ENCODE data around the gene ETAA1.

The ETAA1 gene

DNA sequence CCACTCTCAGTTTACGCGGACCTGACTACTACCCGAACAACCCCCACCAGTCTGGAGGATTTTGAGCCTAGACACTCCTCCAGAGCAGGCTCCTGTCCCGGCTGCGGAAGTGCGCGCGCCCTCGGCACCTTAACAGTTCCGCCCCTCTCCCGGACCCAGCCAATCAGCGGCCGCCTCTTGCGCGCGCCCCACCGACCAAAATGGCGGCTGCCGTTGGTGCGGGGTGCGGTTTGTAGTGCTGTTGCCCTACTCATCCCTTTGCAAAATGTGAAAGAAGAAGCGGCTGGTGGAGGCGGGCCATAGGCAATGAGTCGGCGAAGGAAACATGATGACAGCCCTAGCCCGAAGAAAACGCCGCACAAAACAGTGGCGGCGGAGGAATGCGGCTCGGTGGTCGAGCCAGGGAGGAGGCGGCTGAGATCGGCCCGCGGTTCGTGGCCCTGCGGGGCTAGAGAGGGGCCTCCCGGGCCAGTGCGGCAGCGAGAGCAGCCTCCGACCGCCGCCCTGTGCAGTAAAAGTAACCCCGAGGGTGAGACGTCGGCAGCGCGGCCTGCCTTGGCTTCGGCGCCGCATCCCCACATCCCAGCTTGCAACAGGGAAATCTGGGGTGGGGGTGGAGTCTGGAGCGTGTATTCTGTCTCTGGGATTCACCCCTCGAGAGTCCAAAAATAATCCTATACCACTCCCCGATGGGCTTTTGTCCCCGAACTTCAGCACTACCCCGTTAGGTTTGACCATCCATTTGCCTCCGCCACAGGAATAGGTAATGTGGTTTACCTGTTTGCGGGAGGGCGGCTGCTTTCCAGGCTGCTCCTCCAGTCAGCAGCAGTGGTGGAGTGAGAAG, at the start of gene ETAA1:
ETAA1 (plus strand) TSS at position 191 of the 844 bp plus-strand sequence; CDS start at position 307, 116 bp downstream.
- H2AFZ ChIP-seq (ENCODE audit: low read depth, low read length, severe bottlenecking) = peak within 1 kb of the TSS; percentile 94
- H3K27me3 ChIP-seq (ENCODE audit: low read length) = no peaks in the 10 kb centered on the region
- peak within 1 kb of the TSS; percentile 82 for H3K27ac ChIP-seq (ENCODE audit: low read depth, low read length)
- no peak for TF ChIP-seq EZH2phosphoT487 (conservative IDR thresholded peaks at IDR 0.05; ENCODE audit: low read length)
- TF ChIP-seq, protein P1, sequence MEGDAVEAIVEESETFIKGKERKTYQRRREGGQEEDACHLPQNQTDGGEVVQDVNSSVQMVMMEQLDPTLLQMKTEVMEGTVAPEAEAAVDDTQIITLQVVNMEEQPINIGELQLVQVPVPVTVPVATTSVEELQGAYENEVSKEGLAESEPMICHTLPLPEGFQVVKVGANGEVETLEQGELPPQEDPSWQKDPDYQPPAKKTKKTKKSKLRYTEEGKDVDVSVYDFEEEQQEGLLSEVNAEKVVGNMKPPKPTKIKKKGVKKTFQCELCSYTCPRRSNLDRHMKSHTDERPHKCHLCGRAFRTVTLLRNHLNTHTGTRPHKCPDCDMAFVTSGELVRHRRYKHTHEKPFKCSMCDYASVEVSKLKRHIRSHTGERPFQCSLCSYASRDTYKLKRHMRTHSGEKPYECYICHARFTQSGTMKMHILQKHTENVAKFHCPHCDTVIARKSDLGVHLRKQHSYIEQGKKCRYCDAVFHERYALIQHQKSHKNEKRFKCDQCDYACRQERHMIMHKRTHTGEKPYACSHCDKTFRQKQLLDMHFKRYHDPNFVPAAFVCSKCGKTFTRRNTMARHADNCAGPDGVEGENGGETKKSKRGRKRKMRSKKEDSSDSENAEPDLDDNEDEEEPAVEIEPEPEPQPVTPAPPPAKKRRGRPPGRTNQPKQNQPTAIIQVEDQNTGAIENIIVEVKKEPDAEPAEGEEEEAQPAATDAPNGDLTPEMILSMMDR (IDR thresholded peaks at IDR 0.05; ENCODE audit: insufficient read depth, low read length, poor library complexity, severe bottlenecking) = no peak
- H3F3A ChIP-seq (ENCODE audit: insufficient read depth) = 0 out of 2 replicates have a peak, but pooled peaks cover 3% of the 10 kb centered on the region
- H4K20me1 ChIP-seq (ENCODE audit: low read depth, low read length) = no peaks in the 10 kb centered on the region
- no peaks in the 10 kb centered on the region for H3K9me2 ChIP-seq (replicated peaks; ENCODE audit: insufficient read depth, low read length)
- H3K9ac ChIP-seq (ENCODE audit: low read length) = peak within 1 kb of the TSS; percentile 97
- H3K9me3 ChIP-seq (ENCODE audit: insufficient read depth, low read length) = no peaks in the 10 kb centered on the region
- H3K4me2 ChIP-seq (ENCODE audit: low read depth, low read length, poor library complexity, severe bottlenecking) = peak within 1 kb of the TSS; percentile 98
- H3K4me3 ChIP-seq (ENCODE audit: insufficient read depth, low read length, poor library complexity, severe bottlenecking) = peak within 1 kb of the TSS; percentile 88
- H3K36me3 ChIP-seq (ENCODE audit: low read length) = peaks cover 23% of the 10 kb centered on the region
- H3K79me2 ChIP-seq (ENCODE audit: insufficient read depth, low read length) = peaks cover 19% of the 10 kb centered on the region

DNA sequence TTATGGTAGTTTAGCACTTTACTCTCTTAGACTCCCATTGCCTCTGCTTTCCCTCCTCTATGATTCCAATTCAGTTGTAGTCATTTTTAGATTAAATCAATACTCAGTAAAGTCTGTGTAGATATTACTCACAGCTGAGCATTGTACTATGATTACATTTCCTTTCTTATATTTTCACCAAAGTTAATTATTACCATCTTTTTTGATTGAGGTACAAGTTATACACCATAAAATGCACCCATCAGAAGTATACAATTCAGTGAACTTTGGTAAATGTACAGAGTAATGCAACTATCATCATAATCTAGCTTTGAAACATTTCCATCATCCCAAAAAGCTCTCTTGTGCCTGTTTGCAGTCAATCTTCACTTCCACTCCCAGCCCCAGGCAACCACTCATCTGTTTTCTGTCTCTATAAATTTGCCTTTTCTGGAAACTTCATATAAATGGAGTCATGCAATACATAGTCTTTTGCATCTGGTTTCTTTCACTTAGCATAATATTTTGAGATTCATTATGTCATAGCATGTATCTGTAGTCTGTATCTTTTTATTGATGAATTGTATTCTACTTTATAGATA, 30.2 kb upstream of the ETAA1 start:
- H3K9me2 ChIP-seq (replicated peaks; ENCODE audit: insufficient read depth, low read length) = no peaks in the 10 kb centered on the region
- no peak overlapping the region for H3K27ac ChIP-seq (ENCODE audit: low read depth, low read length)
- H4K20me1 ChIP-seq (ENCODE audit: low read depth, low read length) = no peaks in the 10 kb centered on the region
- no peaks in the 10 kb centered on the region for H3K36me3 ChIP-seq (ENCODE audit: low read length)
- no peak overlapping the region for H2AFZ ChIP-seq (ENCODE audit: low read depth, low read length, severe bottlenecking)
- no peak overlapping the region for H3K9ac ChIP-seq (ENCODE audit: low read length)
- no peaks in the 10 kb centered on the region for H3K79me2 ChIP-seq (ENCODE audit: insufficient read depth, low read length)
- H3K9me3 ChIP-seq (ENCODE audit: insufficient read depth, low read length) = no peaks in the 10 kb centered on the region
- no peak overlapping the region for H3K4me3 ChIP-seq (ENCODE audit: insufficient read depth, low read length, poor library complexity, severe bottlenecking)
- H3K4me2 ChIP-seq (ENCODE audit: low read depth, low read length, poor library complexity, severe bottlenecking) = no peak overlapping the region
- no peaks in the 10 kb centered on the region for H3K27me3 ChIP-seq (ENCODE audit: low read length)
- H3F3A ChIP-seq (ENCODE audit: insufficient read depth) = no peaks in the 10 kb centered on the region
- TF ChIP-seq EZH2phosphoT487 (conservative IDR thresholded peaks at IDR 0.05; ENCODE audit: low read length) = no peak
- TF ChIP-seq, protein P1 (IDR thresholded peaks at IDR 0.05; ENCODE audit: insufficient read depth, low read length, poor library complexity, severe bottlenecking) = no peak

DNA sequence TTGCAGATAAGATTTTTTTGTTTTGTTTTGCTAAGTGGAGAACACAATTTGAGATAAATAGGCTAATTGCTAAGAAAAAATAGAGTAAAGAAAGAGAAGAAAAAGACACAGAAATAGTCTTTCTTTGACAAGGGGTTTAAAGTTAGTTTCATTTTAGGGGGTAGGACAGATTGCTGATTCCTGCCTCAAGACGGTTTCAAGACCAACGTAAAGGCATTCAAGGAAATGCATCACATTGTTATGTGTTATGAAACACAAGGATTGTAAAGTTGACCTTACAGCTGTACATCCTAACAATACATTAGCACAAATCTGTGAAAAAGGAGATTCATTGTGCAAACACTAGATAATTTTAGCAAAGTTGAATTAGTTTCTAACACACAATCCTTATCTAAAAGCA, 22.7 kb upstream of the ETAA1 start:
- Histone ChIP-seq H3K9me3 (ENCODE audit: insufficient read depth, low read length) (no peaks in the 10 kb centered on the region), H3K36me3 (ENCODE audit: low read length) (no peaks in the 10 kb centered on the region), H3F3A (ENCODE audit: insufficient read depth) (no peaks in the 10 kb centered on the region), H3K27me3 (ENCODE audit: low read length) (no peaks in the 10 kb centered on the region), H3K27ac (ENCODE audit: low read depth, low read length) (no peak overlapping the region), H3K79me2 (ENCODE audit: insufficient read depth, low read length) (no peaks in the 10 kb centered on the region), H3K9me2 (replicated peaks; ENCODE audit: insufficient read depth, low read length) (no peaks in the 10 kb centered on the region), H3K4me3 (ENCODE audit: insufficient read depth, low read length, poor library complexity, severe bottlenecking) (no peak overlapping the region), H2AFZ (ENCODE audit: low read depth, low read length, severe bottlenecking) (no peak overlapping the region), H3K9ac (ENCODE audit: low read length) (no peak overlapping the region), H4K20me1 (ENCODE audit: low read depth, low read length) (no peaks in the 10 kb centered on the region), H3K4me2 (ENCODE audit: low read depth, low read length, poor library complexity, severe bottlenecking) (no peak overlapping the region)
- TF ChIP-seq EZH2phosphoT487 (conservative IDR thresholded peaks at IDR 0.05; ENCODE audit: low read length) = no peak
- TF ChIP-seq, protein P1 (IDR thresholded peaks at IDR 0.05; ENCODE audit: insufficient read depth, low read length, poor library complexity, severe bottlenecking) = no peak
